PC-9 (cell line): ENCODE results near the gene SHROOM4. TPM values are rescaled to one million over a fixed set of nuclear protein-coding genes. Genes with fewer than 3 reads are reported as not detected.

ENCODE experiments used
- BruUV-seq: library from RNA; stranded (reverse); fragments of 400-500 nt; replicated peaks from 2 replicates; lab custom pipeline; 2021; lab: Mats Ljungman, UMichigan
- CTCF ChIA-PET: fragments of 300-600 bp; sonication (Branson Sonifier 250); formaldehyde crosslinking; loops from one replicate; lab custom pipeline; 2022; ENCODE audit warnings: antibody characterized with exemption; lab: Charles Lee
- POLR2A ChIA-PET: fragments of 300-600 bp; sonication (Branson Sonifier 250); formaldehyde crosslinking; loops from one replicate; lab custom pipeline; 2022; ENCODE audit warnings: antibody characterized with exemption; ENCODE audit not compliant: unreplicated experiment; lab: Charles Lee
- DNase-seq, 2 experiments: peaks; one replicate each; pipeline versions ENCODE4 v3.0.0 to v3.0.0-alpha.2; 2015 to 2022; ENCODE audit warnings: mixed read lengths in 1 of 2
- H2AFZ ChIP-seq: fragments of 200-600 bp; sonication (generic); 2 replicates; pipeline ENCODE4 v1.8.1; 2017; ENCODE audit warnings: antibody characterized with exemption
- H3F3A ChIP-seq: fragments of 200-600 bp; sonication (generic); 2 replicates; pipeline ENCODE4 v1.8.1; 2017; ENCODE audit warnings: antibody characterized with exemption, mild to moderate bottlenecking, low read depth; ENCODE audit not compliant: insufficient read depth
- H3K27ac ChIP-seq: fragments of 200-600 bp; sonication (generic); 2 replicates; pipeline ENCODE4 v1.6.1; 2016; ENCODE audit warnings: mixed run types
- H3K27me3 ChIP-seq: fragments of 200-600 bp; sonication (generic); 2 replicates; pipeline ENCODE4 v1.6.1; 2016; ENCODE audit warnings: low read depth, mixed run types; ENCODE audit not compliant: insufficient read depth
- H3K36me3 ChIP-seq: fragments of 200-600 bp; sonication (generic); 2 replicates; pipeline ENCODE4 v1.6.1; 2016; ENCODE audit warnings: low read depth, mixed run types
- H3K4me1 ChIP-seq: fragments of 200-600 bp; sonication (generic); replicated peaks from 2 replicates; pipeline ENCODE4 v1.6.1; 2016; ENCODE audit warnings: mixed run types; ENCODE audit not compliant: insufficient read depth
- H3K4me2 ChIP-seq: fragments of 200-600 bp; sonication (generic); 2 replicates; pipeline ENCODE4 v1.6.1; 2017; ENCODE audit warnings: mixed run types
- H3K4me3 ChIP-seq: fragments of 200-600 bp; sonication (generic); 2 replicates; pipeline ENCODE4 v1.6.1; 2016; ENCODE audit warnings: mixed run types
- H3K79me2 ChIP-seq: fragments of 200-600 bp; sonication (generic); 2 replicates; pipeline ENCODE4 v1.6.1; 2017; ENCODE audit warnings: low read depth, mixed run types
- H3K9me2 ChIP-seq: fragments of 200-600 bp; sonication (generic); 2 replicates; pipeline ENCODE4 v1.8.1; 2017; ENCODE audit warnings: mild to moderate bottlenecking; ENCODE audit not compliant: insufficient read depth
- H3K9me3 ChIP-seq: fragments of 200-600 bp; sonication (generic); 2 replicates; pipeline ENCODE4 v1.8.1; 2016; ENCODE audit warnings: low read depth; ENCODE audit not compliant: insufficient read depth
- H4K20me1 ChIP-seq: fragments of 200-600 bp; sonication (generic); 2 replicates; pipeline ENCODE4 v1.8.1; 2017; ENCODE audit not compliant: insufficient read depth
- EZH2 ChIP-seq: fragments of 200-600 bp; sonication (generic); IDR thresholded peaks from 2 replicates; pipeline ENCODE4 v1.8.0; 2017; ENCODE audit warnings: antibody characterized with exemption, low read depth
- intact Hi-C: fragments of 100-400 bp; cut with micrococcal nuclease; formaldehyde crosslinking; loops from one replicate; pipeline ENCODE4 v1.10.0; 2022; ENCODE audit not compliant: unreplicated experiment
- total RNA-seq: library from RNA; stranded (reverse); gene quantifications from 2 replicates; pipeline ENCODE4 v1.2.3, GENCODE V29; 2021
- TF ChIP-seq, protein P1 (sequence below): fragments of 200-600 bp; sonication (generic); conservative IDR thresholded peaks from 2 replicates; pipeline ENCODE4 v1.6.1; 2017; ENCODE audit warnings: mixed run types, antibody characterized with exemption, mild to moderate bottlenecking, moderate library complexity

SHROOM4 gene
- total RNA-seq, 1 experiment from 2014 or later: 1.1 TPM

GRCh38 chrX:50718776-50719175 lies 95.2 kb downstream of the SHROOM4 start:
- H3K27ac ChIP-seq: no peak overlapping the region
- POLR2A ChIA-PET: no interaction called here
- H3K27me3 ChIP-seq: no peaks in the 10 kb centered on the region
- intact Hi-C loops: no loop called here
- no peak for DNase-seq
- BruUV-seq: no TSS peak
- CTCF ChIA-PET: no interaction called here
- peaks cover 4% of the 10 kb centered on the region; the same call in 1 of the 2 replicates for H3K4me1 ChIP-seq
- TF ChIP-seq EZH2: no peak
- TF ChIP-seq, protein P1, sequence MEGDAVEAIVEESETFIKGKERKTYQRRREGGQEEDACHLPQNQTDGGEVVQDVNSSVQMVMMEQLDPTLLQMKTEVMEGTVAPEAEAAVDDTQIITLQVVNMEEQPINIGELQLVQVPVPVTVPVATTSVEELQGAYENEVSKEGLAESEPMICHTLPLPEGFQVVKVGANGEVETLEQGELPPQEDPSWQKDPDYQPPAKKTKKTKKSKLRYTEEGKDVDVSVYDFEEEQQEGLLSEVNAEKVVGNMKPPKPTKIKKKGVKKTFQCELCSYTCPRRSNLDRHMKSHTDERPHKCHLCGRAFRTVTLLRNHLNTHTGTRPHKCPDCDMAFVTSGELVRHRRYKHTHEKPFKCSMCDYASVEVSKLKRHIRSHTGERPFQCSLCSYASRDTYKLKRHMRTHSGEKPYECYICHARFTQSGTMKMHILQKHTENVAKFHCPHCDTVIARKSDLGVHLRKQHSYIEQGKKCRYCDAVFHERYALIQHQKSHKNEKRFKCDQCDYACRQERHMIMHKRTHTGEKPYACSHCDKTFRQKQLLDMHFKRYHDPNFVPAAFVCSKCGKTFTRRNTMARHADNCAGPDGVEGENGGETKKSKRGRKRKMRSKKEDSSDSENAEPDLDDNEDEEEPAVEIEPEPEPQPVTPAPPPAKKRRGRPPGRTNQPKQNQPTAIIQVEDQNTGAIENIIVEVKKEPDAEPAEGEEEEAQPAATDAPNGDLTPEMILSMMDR: no peak
- no peaks in the 10 kb centered on the region for H3K79me2 ChIP-seq
- H2AFZ ChIP-seq: no peak overlapping the region
- H3K4me2 ChIP-seq: no peak overlapping the region
- no peaks in the 10 kb centered on the region for H3F3A ChIP-seq
- H3K4me3 ChIP-seq: no peak overlapping the region
- no peaks in the 10 kb centered on the region for H3K9me2 ChIP-seq
- no peaks in the 10 kb centered on the region for H4K20me1 ChIP-seq
- no peaks in the 10 kb centered on the region for H3K36me3 ChIP-seq
- no peaks in the 10 kb centered on the region for H3K9me3 ChIP-seq

DNA sequence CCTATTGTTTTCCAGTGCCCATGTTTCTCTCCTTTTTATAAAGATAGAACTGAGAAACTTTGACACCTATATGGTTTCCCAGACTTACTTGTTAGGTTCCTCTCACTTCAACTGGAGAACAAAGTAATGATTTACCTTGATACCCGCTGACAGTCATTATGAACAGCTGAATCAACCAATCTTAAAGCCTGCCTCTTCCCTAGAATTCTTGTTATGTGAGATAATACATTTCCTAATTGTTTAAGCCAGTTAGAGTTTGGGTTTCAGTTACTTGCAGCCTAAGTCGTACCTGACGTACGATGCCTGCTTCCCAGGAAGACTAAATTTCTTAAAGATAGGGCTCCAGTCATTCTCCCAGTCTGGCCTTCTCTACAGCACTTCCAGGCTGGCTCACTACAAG lies 97.3 kb downstream of the SHROOM4 start:
- no TSS peak for BruUV-seq
- H3K4me3 ChIP-seq: no peak overlapping the region
- CTCF ChIA-PET: no interaction called here

DNA sequence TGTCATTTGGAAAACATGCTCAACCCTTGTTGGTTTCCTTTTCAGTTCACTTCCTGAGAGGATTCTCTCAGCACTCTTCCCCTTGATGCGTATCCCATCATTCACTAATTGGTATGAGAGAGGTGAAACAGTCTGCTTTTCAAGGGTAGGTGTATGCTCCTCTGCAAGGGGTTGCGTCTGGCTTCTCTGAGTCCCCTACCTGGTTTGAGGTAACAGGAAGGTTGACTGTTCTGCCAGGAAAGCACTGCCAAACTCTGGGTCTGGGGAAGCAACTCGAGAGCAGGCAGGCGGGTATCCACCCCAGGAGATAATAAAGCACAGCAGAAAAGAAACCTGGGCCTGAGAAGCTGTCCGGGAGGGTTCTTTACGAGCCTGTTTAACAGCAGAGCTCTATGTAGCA lies 101.2 kb downstream of the SHROOM4 start:
- H3K4me3 ChIP-seq: no peak overlapping the region
- H3K4me2 ChIP-seq: no peak overlapping the region
- no peaks in the 10 kb centered on the region for H3K9me3 ChIP-seq
- H3K79me2 ChIP-seq: no peaks in the 10 kb centered on the region
- no peaks in the 10 kb centered on the region for H3F3A ChIP-seq
- DNase-seq: no peak
- H3K27ac ChIP-seq: no peak overlapping the region
- TF ChIP-seq EZH2: no peak
- TF ChIP-seq, protein P1: no peak
- intact Hi-C loops: no loop called here
- no peaks in the 10 kb centered on the region for H3K9me2 ChIP-seq
- CTCF ChIA-PET: no interaction called here
- no peaks in the 10 kb centered on the region for H4K20me1 ChIP-seq
- no peaks in the 10 kb centered on the region for H3K27me3 ChIP-seq
- no peaks in the 10 kb centered on the region for H3K36me3 ChIP-seq
- no peaks in the 10 kb centered on the region for H3K4me1 ChIP-seq
- POLR2A ChIA-PET: no interaction called here
- BruUV-seq: no TSS peak
- no peak overlapping the region for H2AFZ ChIP-seq

More for the DNA sequence above, 97.3 kb downstream of the SHROOM4 start:
- no peak for DNase-seq
- Histone ChIP-seq H3K9me2 (no peaks in the 10 kb centered on the region), H3K79me2 (no peaks in the 10 kb centered on the region), H3K9me3 (no peaks in the 10 kb centered on the region), H3F3A (no peaks in the 10 kb centered on the region), H3K4me2 (no peak overlapping the region), H3K4me1 (no peaks in the 10 kb centered on the region), H3K27ac (no peak overlapping the region), H2AFZ (no peak overlapping the region), H3K36me3 (no peaks in the 10 kb centered on the region), H4K20me1 (no peaks in the 10 kb centered on the region), H3K27me3 (no peaks in the 10 kb centered on the region)
- POLR2A ChIA-PET: no interaction called here
- intact Hi-C loops: no loop called here
- no peak for TF ChIP-seq EZH2
- TF ChIP-seq, protein P1: no peak
